Heart right ventricle (tissue), 16 donors: Measurements from ENCODE around the gene STX19. TPM values are rescaled to one million over a fixed set of nuclear protein-coding genes. Genes with fewer than 3 reads are reported as not detected.

Source experiments
- ATAC-seq, 8 donors: fragments of 200-7000 bp; cut with Tn5 transposase; one replicate each; pipeline ENCODE4 v1.9.1; 2020; ENCODE audit warnings: mild to moderate bottlenecking in 8 of 8, moderate library complexity in 8 of 8, moderate number of reproducible peaks in 1 of 8
- DNase-seq, 2 donors: peaks; one replicate each; pipeline ENCODE4 v3.0.0-alpha.2; 2020
- H3K27ac ChIP-seq, 10 donors: fragments of 200-600 bp; sonication (generic) in 2 of 10; one replicate each; pipeline versions ENCODE4 v1.5.0 to v1.8.0; 2020 to 2022; ENCODE audit warnings: mild to moderate bottlenecking in 3 of 10
- H3K27me3 ChIP-seq, 7 donors: fragments of 200-600 bp; one replicate each; pipeline ENCODE4 v1.8.0; 2021 to 2022; ENCODE audit warnings: mild to moderate bottlenecking in 2 of 7
- H3K36me3 ChIP-seq, 9 donors: fragments of 200-600 bp; sonication (generic) in 1 of 9; one replicate each; pipeline versions ENCODE4 v1.5.0 to v1.8.0; 2020 to 2022; ENCODE audit warnings: mild to moderate bottlenecking in 2 of 9
- H3K4me1 ChIP-seq, 9 donors: fragments of 200-600 bp; sonication (generic) in 1 of 9; one replicate each; pipeline versions ENCODE4 v1.5.0 to v1.8.0; 2020 to 2022; ENCODE audit warnings: mild to moderate bottlenecking in 4 of 9
- H3K4me3 ChIP-seq, 10 donors: fragments of 200-600 bp; sonication (generic) in 2 of 10; one replicate each; pipeline versions ENCODE4 v1.5.0 to v1.8.0; 2020 to 2022; ENCODE audit warnings: mild to moderate bottlenecking in 7 of 10, moderate library complexity in 2 of 10
- H3K9me3 ChIP-seq, 11 donors: fragments of 200-600 bp in 10 of 11; sonication (generic) in 2 of 11; one replicate each; pipeline versions ENCODE4 v1.5.0 to v1.8.0; 2013 to 2022; ENCODE audit warnings: mild to moderate bottlenecking in 2 of 11, control low read depth in 1 of 11, moderate library complexity in 1 of 11
- WGBS, 2 donors: extraction: QIAGEN DNeasy Blood & Tissue Kit; methylation state at CpG; one replicate each; pipeline ENCODE4 v1.1.7; 2013; ENCODE audit warnings: inconsistent platforms in 1 of 2; 5-methylcytosine and 5-hydroxymethylcytosine counted together
- intact Hi-C, 10 donors: fragments of 100-400 bp; cut with DNase I; formaldehyde crosslinking; loops; one replicate each; pipeline versions ENCODE4 v1.11.1 to v1.14.2; 2022
- polyA plus RNA-seq, 2 donors: library from polyadenylated mRNA; stranded (reverse); fragments of 200-250 nt; gene quantifications; one replicate each; pipeline ENCODE4 v1.2.3, GENCODE V29; 2013
- total RNA-seq, 10 donors: library from RNA; stranded (reverse); fragmentation: NEBNext Ultra II Directional in 3 of 10; extraction: Animal tissue kit (Norgen Biotek cat#: 25700) in 3 of 10; gene quantifications; one replicate each; pipeline versions ENCODE4 v1.2.1 to v1.2.4, GENCODE V29; 2021 to 2023
- TF ChIP-seq, protein P1 (sequence below), 9 donors: fragments of 200-600 bp; sonication (generic) in 2 of 9; IDR thresholded peaks; one replicate each; pipeline versions ENCODE4 v1.5.0 to v1.8.0; 2021 to 2022; ENCODE audit warnings: antibody characterized with exemption in 9 of 9, mild to moderate bottlenecking in 5 of 9, moderate library complexity in 1 of 9
- donor health status: Arrhythmogenic right ventricular cardiomyopathy.
- donor health status: ischemic (EF 13 %, LVEDD 7.1; RV severe dilation, severe dysfunction).
- donor health status: healthy with polysubstance abuse.
- donor health status: DM: no; HTN: yes; CAD: no.
- donor health status: DM: no; HTN: no; CAD: no.
- donor health status: ischemic (EF 25% LVEDD 6.9; RV normal size, moderate dysfunction).
- donor health status: ischemic (EF 25% LVEDD 5.7; RV mildly dilated, moderate dysfunction).
- donor health status: healthy.
- donor health status: DM: yes; HTN: yes; CAD: no.
- donor health status: Ischemic cardiomyopathy.
- donor health status: ischemic (EF 35%, LVEDD 5.7; RV mildly dilated, moderate dysfunction).
- donor health status: nonischemic (EF 11% LVEDD 7.7; RV severe dilation, severe dysfunction).
- donor health status: DM: yes; HTN: yes; CAD: no.
- donor health status: PGD.
- donor health status: ischemic (EF 29% LVEDD 5.4; RV normal size, mild dysfunction).
- donor health status: nonischemic (EF 23%, LVEDD 6.1; RV moderate dilation, normal function).

STX19 gene
- total and polyA plus RNA-seq, 12 donors = 0.09 to 0.28 (median 0.21) TPM; not detected in 7

DNA sequence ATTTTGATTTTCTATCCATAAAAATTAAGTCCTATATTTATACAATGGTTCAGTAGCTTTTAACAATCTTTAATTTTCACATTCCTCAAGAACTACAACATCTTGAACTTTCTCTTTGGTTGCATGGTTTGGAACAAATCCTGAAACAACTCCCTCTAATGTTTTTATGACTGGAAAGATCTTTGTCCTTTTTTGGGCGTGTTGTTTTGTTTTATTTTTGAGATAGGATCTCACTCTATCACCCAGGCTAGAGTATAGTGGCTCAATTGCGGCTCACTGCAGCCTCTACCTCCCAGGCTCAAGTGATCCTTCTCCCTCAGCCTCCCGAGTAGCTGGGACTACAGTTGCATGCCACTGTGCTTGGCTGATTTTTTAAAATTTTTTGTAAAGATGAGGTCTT, 4.0 kb downstream of the STX19 start:
- H3K27me3 ChIP-seq = no peaks in the 10 kb centered on the region
- no peak overlapping the region for H3K27ac ChIP-seq
- ATAC-seq (no peak), DNase-seq (no peak)
- no peak overlapping the region for H3K4me3 ChIP-seq
- TF ChIP-seq, protein P1, sequence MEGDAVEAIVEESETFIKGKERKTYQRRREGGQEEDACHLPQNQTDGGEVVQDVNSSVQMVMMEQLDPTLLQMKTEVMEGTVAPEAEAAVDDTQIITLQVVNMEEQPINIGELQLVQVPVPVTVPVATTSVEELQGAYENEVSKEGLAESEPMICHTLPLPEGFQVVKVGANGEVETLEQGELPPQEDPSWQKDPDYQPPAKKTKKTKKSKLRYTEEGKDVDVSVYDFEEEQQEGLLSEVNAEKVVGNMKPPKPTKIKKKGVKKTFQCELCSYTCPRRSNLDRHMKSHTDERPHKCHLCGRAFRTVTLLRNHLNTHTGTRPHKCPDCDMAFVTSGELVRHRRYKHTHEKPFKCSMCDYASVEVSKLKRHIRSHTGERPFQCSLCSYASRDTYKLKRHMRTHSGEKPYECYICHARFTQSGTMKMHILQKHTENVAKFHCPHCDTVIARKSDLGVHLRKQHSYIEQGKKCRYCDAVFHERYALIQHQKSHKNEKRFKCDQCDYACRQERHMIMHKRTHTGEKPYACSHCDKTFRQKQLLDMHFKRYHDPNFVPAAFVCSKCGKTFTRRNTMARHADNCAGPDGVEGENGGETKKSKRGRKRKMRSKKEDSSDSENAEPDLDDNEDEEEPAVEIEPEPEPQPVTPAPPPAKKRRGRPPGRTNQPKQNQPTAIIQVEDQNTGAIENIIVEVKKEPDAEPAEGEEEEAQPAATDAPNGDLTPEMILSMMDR (IDR thresholded peaks at IDR 0.05) = no peak
- peaks cover 0 to 10% (median 0%) of the 10 kb centered on the region in 9 donors for H3K36me3 ChIP-seq
- intact Hi-C loops = no loop called here
- H3K9me3 ChIP-seq = no peaks in the 10 kb centered on the region
- WGBS, 2 donors = 76 to 83% methylated on average over 3 of the region's 3 CpGs
- H3K4me1 ChIP-seq = peaks cover 0 to 22% (median 0%) of the 10 kb centered on the region in 9 donors

DNA sequence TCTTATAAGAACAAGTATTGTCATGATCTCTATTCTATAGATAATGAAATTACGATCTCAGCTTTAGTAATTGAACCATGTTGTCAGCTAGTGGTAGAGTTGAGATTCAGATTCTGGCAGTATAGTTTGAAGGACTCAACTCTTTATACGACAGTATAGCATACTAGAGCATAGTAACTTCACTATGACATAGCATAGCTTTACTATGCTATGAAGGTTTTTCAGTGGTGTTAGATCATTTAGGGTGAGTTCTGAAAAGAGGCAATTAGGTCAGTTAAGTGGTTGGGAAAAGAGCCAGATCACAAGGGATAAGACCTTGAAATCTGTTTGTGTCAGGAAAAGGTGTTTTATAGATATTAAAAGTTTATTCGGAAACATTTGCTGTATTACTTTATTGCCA, 8.1 kb downstream of the STX19 start:
- DNase-seq = no peak
- Histone ChIP-seq H3K9me3 (no peaks in the 10 kb centered on the region), H3K4me3 (no peak overlapping the region), H3K27me3 (no peaks in the 10 kb centered on the region), H3K36me3 (peaks cover 0 to 10% (median 0%) of the 10 kb centered on the region in 9 donors), H3K4me1 (peaks cover 0 to 4% (median 0%) of the 10 kb centered on the region in 9 donors), H3K27ac (no peak overlapping the region)
- 76 to 78% methylated on average over 3 of the region's 3 CpGs for WGBS, 2 donors
- TF ChIP-seq, protein P1 (IDR thresholded peaks at IDR 0.05) = no peak
- ATAC-seq = no peak
- intact Hi-C loops = no loop called here

DNA sequence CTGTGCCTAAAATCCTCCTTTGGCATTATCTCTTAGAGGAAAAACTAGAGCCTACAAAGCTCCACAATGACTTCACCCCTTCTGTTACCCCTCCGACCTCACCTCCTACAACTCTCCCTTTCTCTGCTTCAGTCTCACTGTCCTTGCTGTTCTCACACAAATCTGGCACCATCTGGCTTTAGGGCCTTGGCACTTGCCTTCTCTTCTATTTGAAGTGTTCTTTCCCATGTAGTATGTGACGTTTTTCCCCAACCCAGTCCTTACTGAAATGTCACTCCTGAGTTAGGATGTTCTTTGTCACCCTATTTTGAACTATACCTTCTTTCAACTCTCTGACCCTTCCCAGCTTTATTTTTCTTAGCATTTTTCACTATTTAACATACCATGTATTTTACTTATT, 8.7 kb downstream of the STX19 start:
- TF ChIP-seq, protein P1 (IDR thresholded peaks at IDR 0.05) = no peak
- Histone ChIP-seq H3K27me3 (no peaks in the 10 kb centered on the region), H3K36me3 (peaks cover 0 to 10% (median 0%) of the 10 kb centered on the region in 9 donors), H3K9me3 (no peaks in the 10 kb centered on the region), H3K4me3 (no peak overlapping the region), H3K27ac (no peak overlapping the region), H3K4me1 (peaks cover 0 to 4% (median 0%) of the 10 kb centered on the region in 9 donors)
- DNase-seq (no peak), ATAC-seq (no peak)
- intact Hi-C loops = no loop called here
- 75 to 82% methylated on average over 2 of the region's 2 CpGs for whole genome bisulfite sequencing, 2 donors

DNA sequence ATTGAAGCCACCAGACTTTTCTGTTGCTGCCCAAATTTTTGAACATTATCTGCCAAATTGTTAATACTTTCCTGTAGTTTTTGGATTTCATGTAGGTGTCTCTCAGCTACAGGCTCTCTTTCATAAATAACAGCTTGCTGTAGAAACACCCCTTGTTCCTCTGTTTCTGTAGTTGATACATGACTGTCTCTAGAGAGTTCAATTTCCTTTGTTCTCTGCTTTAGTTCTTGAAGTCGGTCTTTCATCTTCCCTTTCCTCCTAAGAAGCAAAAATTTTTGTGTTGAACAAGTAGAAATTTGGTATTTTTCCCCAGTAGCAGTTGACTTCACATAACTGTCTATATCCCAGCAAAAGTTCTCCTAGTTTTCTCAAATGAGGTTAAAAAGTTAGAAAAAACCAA, 13.4 kb downstream of the STX19 start:
- ATAC-seq (no peak), DNase-seq (no peak)
- Histone ChIP-seq H3K36me3 (peaks cover 0 to 5% (median 0%) of the 10 kb centered on the region in 9 donors), H3K4me1 (peaks cover 0 to 8% (median 0%) of the 10 kb centered on the region in 9 donors), H3K4me3 (no peak overlapping the region), H3K9me3 (no peaks in the 10 kb centered on the region), H3K27ac (no peak overlapping the region), H3K27me3 (no peaks in the 10 kb centered on the region)
- 62 to 74% methylated on average over 1 of the region's 1 CpG for WGBS, 2 donors
- TF ChIP-seq, protein P1 (IDR thresholded peaks at IDR 0.05) = no peak
- intact Hi-C loops = no loop called here
